HG03460 (cell line): ENCODE data around the gene ERVFRD-1.
"Not testable (repeated sequence)": the region's sequence is repeated elsewhere in the genome, so short reads cannot be mapped to it uniquely, and the experiment has no call there.

ENCODE experiments used
- ATAC-seq: cut with Tn5 transposase; IDR thresholded peaks from one replicate; pipeline ENCODE4 v1.9.1; 2021; ENCODE audit not compliant: unreplicated experiment

Gene ERVFRD-1

GRCh38 chr6:11092668-11093375 is 18.7 kb downstream of the ERVFRD-1 start:
- peak; percentile 30 for ATAC-seq

- not testable (repeated sequence) for ATAC-seq
Observed at GRCh38 chr6:11091141-11091540, 20.4 kb downstream of the ERVFRD-1 start.

GRCh38 chr6:11089695-11090094 is 21.8 kb downstream of the ERVFRD-1 start:
- ATAC-seq: no peak

GRCh38 chr6:11087141-11087812 is 24.2 kb downstream of the ERVFRD-1 start:
- not testable (repeated sequence) for ATAC-seq

- ATAC-seq: no peak
Observed at GRCh38 chr6:11085758-11086435, 25.6 kb downstream of the ERVFRD-1 start.

GRCh38 chr6:11083956-11084355 is 27.6 kb downstream of the ERVFRD-1 start:
- no peak for ATAC-seq

GRCh38 chr6:11083491-11083890 is 28.0 kb downstream of the ERVFRD-1 start:
- ATAC-seq: no peak

GRCh38 chr6:11080296-11080695 is 31.2 kb downstream of the ERVFRD-1 start:
- ATAC-seq: no peak

GRCh38 chr6:11078266-11078665 is 33.3 kb downstream of the ERVFRD-1 start:
- no peak for ATAC-seq

GRCh38 chr6:11076540-11076939 is 35.0 kb downstream of the ERVFRD-1 start:
- no peak for ATAC-seq

- ATAC-seq: no peak
Observed at GRCh38 chr6:11072101-11072500, 39.4 kb downstream of the ERVFRD-1 start.

- ATAC-seq: no peak
Observed at GRCh38 chr6:11069760-11070159, 41.8 kb downstream of the ERVFRD-1 start.

- no peak for ATAC-seq
Observed at GRCh38 chr6:11067348-11067747, 44.2 kb downstream of the ERVFRD-1 start.

GRCh38 chr6:11066505-11067347 is 44.8 kb downstream of the ERVFRD-1 start:
- no peak for ATAC-seq

GRCh38 chr6:11065436-11066202 is 45.9 kb downstream of the ERVFRD-1 start:
- ATAC-seq: no peak

- ATAC-seq: no peak
Observed at GRCh38 chr6:11064836-11065235, 46.7 kb downstream of the ERVFRD-1 start.

GRCh38 chr6:11062715-11063114 is 48.8 kb downstream of the ERVFRD-1 start:
- no peak for ATAC-seq

- no peak for ATAC-seq
Observed at GRCh38 chr6:11062083-11062482, 49.4 kb downstream of the ERVFRD-1 start.

- ATAC-seq: no peak
Observed at GRCh38 chr6:11058406-11058805, 53.1 kb downstream of the ERVFRD-1 start.

GRCh38 chr6:11056871-11057270 is 54.7 kb downstream of the ERVFRD-1 start:
- no peak for ATAC-seq
